Measurements from ENCODE around the gene EXOSC10.
"Not testable (repeated sequence)": the region's sequence is repeated elsewhere in the genome, so short reads cannot be mapped to it uniquely, and the experiment has no call there.

EXOSC10 gene

GRCh38 chr1:11064942-11065341 is 34.7 kb downstream of the EXOSC10 start:
- Histone ChIP-seq H3K9me3 (no peaks in the 10 kb centered on the region), H3K4me3 (no peak overlapping the region), H3K4me1 (peaks cover 0 to 15% (median 10%) of the 10 kb centered on the region in 4 donors), H3K36me3 (peaks cover 47 to 69% (median 55%) of the 10 kb centered on the region in 3 donors), H3K27me3 (no peaks in the 10 kb centered on the region), H3K27ac (no peak overlapping the region)
- TF ChIP-seq, protein P1, sequence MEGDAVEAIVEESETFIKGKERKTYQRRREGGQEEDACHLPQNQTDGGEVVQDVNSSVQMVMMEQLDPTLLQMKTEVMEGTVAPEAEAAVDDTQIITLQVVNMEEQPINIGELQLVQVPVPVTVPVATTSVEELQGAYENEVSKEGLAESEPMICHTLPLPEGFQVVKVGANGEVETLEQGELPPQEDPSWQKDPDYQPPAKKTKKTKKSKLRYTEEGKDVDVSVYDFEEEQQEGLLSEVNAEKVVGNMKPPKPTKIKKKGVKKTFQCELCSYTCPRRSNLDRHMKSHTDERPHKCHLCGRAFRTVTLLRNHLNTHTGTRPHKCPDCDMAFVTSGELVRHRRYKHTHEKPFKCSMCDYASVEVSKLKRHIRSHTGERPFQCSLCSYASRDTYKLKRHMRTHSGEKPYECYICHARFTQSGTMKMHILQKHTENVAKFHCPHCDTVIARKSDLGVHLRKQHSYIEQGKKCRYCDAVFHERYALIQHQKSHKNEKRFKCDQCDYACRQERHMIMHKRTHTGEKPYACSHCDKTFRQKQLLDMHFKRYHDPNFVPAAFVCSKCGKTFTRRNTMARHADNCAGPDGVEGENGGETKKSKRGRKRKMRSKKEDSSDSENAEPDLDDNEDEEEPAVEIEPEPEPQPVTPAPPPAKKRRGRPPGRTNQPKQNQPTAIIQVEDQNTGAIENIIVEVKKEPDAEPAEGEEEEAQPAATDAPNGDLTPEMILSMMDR (IDR thresholded peaks at IDR 0.05) = no peak
- no peak for DNase-seq
- intact Hi-C loops (cut with DNase I; ENCODE audit: low total_unique reads) = no loop called here

GRCh38 chr1:11063937-11064537 is 35.6 kb downstream of the EXOSC10 start:
- H3K36me3 ChIP-seq = peaks cover 37 to 60% (median 46%) of the 10 kb centered on the region in 3 donors
- H3K27me3 ChIP-seq; intact Hi-C loops (cut with DNase I; ENCODE audit: low total_unique reads); DNase-seq; H3K4me3 ChIP-seq; H3K27ac ChIP-seq; H3K9me3 ChIP-seq: not testable (repeated sequence)
- H3K4me1 ChIP-seq = peaks cover 0 to 20% (median 16%) of the 10 kb centered on the region in 4 donors

DNA sequence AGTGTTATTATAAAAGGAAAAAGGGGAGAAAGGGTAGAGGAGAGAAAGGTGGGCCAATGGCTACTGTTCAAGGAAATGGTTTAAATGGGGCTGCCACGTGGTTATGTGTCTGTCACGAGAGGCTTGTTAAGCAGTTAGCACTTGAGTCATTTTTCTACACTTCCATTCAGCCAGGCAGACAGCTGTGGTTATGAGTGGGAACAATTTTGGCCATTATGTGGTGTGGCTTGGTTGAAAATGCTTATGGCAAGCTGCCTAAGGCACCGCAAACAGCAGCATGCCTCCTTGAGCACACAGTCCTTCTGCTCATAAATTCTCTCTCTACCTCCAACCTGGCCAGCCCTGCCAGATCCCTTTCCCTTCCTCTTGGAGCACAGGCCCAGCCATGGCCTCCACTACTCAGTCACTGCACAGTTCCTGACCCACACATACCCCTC is 36.7 kb downstream of the EXOSC10 start:
- H3K9me3 ChIP-seq = no peaks in the 10 kb centered on the region
- H3K27me3 ChIP-seq = no peaks in the 10 kb centered on the region
- DNase-seq = no peak
- peaks cover 27 to 51% (median 35%) of the 10 kb centered on the region in 3 donors for H3K36me3 ChIP-seq
- H3K4me3 ChIP-seq = no peak overlapping the region
- no peak overlapping the region for H3K27ac ChIP-seq
- H3K4me1 ChIP-seq = peaks cover 0 to 26% (median 22%) of the 10 kb centered on the region in 4 donors
- TF ChIP-seq, protein P1 (IDR thresholded peaks at IDR 0.05) = no peak
- intact Hi-C loops (cut with DNase I; ENCODE audit: low total_unique reads) = no loop called here

GRCh38 chr1:11061652-11062365 is 37.9 kb downstream of the EXOSC10 start:
- Histone ChIP-seq H3K27ac (peak overlapping the region in 1 of 2 donors; percentile 67), H3K9me3 (no peaks in the 10 kb centered on the region), H3K27me3 (no peaks in the 10 kb centered on the region), H3K4me3 (no peak overlapping the region), H3K4me1 (peaks cover 0 to 26% (median 22%) of the 10 kb centered on the region in 4 donors), H3K36me3 (peaks cover 27 to 51% (median 29%) of the 10 kb centered on the region in 3 donors)
- DNase-seq = peak in 1 of 2 donors; percentile 44
- TF ChIP-seq, protein P1 (IDR thresholded peaks at IDR 0.05) = no peak
- intact Hi-C loops (cut with DNase I; ENCODE audit: low total_unique reads) = no loop called here

GRCh38 chr1:11059968-11060830 is 39.5 kb downstream of the EXOSC10 start, which contains the start of gene SRM:
TSS of gene SRM (minus strand) at chr1:11060018. CDS start at chr1:11059943, 75 bp downstream.
- intact Hi-C loops (cut with DNase I; ENCODE audit: low total_unique reads) = no loop called here
- peak within 1 kb of the TSS; percentile 92 to 99 for H3K4me3 ChIP-seq
- peak; percentile 91 to 94 for DNase-seq
- TF ChIP-seq, protein P1 (IDR thresholded peaks at IDR 0.05) = peak; percentile 47 to 83
- peak within 1 kb of the TSS; percentile 56 to 78 for H3K27ac ChIP-seq
- no peaks in the 10 kb centered on the region for H3K27me3 ChIP-seq
- peaks cover 0 to 26% (median 22%) of the 10 kb centered on the region in 4 donors for H3K4me1 ChIP-seq
- no peaks in the 10 kb centered on the region for H3K9me3 ChIP-seq
- peaks cover 25 to 51% (median 28%) of the 10 kb centered on the region in 3 donors for H3K36me3 ChIP-seq
